GM21515 (cell line): ENCODE measurements around the gene FOXA2.

ENCODE experiments used
- ATAC-seq: cut with Tn5 transposase; IDR thresholded peaks from one replicate; pipeline ENCODE4 v1.9.1; 2021; ENCODE audit not compliant: unreplicated experiment

FOXA2 gene

GRCh38 chr20:22584922-22585785, 782 bp upstream of the FOXA2 start:
- ATAC-seq = no peak

- ATAC-seq = no peak
Observed at GRCh38 chr20:22583773-22584521, 425 bp downstream of the FOXA2 start.

DNA sequence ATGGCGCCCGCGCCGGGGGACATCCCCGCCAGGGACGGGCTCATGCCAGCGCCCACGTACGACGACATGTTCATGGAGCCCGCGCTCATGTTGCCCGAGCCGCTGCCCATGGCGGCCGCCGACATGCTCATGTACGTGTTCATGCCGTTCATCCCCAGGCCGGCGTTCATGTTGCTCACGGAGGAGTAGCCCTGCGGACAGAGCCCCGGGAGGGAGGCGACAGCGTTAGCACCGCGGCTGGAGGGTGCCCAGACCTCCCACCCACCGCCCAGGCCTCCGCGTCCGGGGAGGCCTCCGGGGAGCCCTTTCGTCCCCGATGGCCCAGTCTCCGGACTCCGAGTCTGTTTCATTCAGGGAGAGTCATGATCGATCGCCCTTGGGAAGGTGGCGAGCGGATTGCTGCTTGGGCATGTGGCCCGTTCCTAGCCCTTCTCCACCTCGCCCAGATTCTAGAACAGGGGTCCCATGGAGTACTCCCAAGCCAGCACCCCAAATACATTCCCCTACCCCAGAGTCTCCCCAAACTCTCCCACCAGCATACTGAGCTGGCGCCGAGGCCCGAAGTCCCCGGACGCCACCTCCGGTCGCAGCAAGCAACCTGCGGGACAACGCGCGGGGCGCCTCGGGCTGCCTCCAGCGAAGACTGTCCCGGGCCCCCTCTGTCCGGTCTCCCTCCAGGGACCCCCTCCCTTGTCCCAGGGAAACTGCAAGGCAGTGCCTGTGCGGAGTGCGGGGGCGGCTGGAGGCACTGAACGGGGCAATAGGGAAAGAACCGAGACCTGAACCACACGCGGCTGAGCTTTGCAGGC, 1.2 kb downstream of the FOXA2 start:
- ATAC-seq = no peak

DNA sequence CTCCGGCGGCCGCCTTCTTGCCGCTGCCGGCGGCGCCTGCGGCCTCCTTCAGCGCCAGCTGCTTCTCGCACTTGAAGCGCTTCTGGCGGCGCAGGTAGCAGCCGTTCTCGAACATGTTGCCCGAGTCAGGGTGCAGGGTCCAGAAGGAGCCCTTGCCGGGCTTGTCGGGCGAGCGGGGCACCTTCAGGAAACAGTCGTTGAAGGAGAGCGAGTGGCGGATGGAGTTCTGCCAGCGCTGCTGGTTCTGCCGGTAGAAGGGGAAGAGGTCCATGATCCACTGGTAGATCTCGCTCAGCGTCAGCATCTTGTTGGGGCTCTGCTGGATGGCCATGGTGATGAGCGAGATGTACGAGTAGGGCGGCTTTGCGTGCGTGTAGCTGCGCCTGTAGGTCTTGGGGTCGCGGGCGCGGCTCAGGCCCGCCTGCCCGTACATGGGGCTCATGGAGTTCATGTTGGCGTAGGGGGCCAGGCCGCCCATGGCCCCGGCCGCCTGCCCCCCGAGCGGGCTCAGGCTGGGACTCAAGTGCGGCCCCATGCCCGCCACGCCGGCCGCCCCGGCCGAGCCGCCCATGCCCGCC, 1.9 kb downstream of the FOXA2 start:
- no peak for ATAC-seq

DNA sequence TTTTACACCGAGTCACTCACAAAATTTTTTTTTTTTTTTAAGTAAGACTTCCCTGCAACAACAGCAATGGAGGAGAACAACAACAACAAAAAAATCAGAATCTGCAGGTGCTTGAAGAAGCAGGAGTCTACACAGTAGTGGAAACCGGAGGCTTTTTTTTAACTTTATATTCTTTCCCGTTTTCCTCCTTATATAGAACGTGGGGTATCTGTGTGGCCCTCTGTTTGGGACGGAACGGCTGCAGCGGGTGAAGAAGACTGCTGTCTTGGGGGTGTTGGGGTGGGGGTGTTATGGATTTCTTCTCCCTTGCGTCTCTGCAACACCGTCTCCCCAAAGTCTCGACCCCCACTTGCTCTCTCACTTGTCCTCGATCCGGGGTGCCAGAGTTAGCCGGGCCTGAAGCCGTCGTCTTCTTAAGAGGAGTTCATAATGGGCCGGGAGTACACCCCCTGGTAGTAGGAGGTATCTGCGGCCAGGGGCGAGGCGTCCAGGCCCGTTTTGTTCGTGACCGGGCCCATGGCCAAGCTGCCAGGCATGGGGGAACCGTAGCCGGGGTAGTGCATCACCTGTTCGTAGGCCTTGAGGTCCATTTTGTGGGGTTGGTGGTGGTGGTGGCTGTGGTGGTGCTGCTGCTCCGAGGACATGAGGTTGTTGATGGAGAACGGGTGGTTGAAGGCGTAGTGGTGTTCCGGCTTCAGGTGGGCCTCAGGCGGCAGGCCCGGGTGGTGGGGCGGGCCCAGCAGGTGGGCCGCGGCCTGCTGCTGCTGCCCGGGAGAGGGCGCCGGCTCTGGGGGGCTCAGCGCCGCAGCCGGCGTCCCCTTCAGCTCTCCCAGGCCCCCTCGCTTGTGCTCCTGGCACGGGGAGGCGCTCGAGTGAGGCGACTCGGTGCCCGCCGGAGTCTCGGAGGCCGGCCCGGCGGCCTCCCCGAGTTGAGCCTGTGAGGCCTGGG, 2.7 kb downstream of the FOXA2 start:
- ATAC-seq = no peak

DNA sequence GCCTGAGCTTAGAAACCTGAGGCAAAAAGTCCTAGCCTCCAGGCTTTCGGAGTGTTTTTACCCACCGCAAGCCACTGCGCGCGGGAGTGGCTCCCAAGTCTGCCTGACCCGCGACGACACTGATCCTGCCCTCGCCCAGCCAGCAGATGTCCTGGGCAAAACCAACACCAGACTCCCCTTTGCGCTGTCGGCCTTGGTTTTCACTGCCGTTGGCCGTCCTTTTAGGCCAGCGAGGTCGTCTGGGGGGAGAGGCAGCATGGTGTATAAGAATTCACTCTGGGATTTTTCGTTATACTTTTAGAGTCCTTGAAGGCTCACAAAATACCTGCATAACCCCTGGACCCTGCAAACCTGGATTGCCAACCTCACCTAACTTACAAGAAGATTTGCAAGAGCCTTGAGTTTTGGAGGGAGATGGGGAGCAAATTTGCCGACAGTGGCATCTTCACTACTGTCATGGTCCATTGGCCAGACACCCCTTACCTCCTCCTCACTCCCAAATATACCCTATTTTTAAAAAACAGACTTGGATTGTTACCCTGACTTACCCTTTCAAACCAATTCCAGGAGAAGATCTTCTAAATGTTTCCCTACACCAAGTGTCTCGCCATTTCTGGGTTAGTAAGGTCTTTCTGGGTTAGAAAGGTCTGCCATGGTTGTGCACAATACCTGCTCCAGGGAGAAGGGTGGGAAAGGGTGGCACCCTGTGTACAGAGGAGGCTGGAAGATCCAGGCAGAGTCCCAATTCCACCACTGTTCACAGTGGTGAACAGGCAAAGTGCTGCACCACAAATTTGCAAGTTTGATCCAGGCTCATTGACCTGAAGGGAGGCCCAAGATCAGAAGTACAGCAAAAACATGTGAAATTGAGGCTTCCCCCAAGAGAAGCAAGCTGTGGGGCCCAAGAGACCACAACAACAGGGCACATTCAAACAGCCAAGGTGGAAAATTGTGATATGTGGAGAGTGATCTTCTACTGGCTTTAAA, 4.4 kb downstream of the FOXA2 start:
- no peak for ATAC-seq

DNA sequence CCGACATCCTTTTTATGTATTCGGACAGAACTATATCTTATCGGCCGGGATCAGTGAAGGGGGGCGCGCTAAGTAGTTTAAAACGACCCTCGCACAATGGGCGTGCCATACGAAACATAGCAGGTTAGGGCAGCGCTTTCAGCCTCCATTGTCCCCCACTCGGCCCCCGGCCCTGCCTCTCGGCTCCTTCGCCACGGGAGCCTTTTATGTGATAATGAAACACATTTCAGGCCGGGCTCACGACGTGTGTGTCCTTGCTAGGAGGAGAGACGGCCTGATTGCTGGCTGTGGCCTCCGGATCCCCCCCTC, 5.3 kb downstream of the FOXA2 start:
- no peak for ATAC-seq

DNA sequence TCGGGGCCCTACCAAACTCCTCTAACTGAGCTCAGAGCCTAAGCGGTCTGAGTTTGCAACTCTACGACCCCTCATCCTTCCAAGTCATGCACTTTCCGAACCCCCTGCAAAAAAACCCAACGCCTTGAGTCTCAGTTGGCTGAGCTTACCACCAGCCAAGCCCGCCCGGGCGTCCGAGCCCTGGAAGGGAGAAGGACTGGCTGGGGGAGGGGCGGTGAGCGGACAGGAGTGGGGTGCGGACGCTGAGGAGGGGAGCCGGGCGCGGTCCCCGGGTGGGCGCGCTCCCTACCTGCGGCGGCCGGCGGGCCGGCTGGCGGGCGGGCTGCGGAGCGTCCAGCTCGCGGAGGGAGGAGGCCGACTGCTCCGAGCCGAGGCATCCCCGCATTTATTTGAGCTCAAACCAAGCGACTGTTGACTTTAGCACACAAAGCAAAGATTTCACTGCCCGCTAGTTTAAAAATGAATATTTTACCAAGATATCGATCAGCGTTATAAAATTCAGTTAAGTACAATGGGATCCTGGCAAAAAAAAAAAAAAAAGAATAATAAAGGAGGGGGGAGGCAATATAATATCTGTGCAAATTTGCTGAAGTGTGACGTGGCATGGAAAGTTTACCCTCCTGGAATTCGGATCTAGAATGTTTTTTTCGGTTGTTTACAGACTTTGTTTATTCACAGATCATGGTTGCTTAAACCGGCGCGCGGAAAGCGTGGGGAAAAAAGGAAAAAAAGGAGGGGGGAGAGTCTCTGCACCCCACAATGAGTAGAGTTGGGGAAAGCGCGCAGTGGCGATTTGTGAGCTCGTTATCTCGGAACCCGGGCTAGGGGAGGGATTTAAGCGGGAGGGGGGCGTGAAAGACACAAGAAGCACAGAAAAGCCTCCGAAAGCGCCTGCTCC, 5.9 kb downstream of the FOXA2 start:
- no peak for ATAC-seq

- no peak for ATAC-seq
Observed at GRCh38 chr20:22577515-22578220, 6.7 kb downstream of the FOXA2 start.

DNA sequence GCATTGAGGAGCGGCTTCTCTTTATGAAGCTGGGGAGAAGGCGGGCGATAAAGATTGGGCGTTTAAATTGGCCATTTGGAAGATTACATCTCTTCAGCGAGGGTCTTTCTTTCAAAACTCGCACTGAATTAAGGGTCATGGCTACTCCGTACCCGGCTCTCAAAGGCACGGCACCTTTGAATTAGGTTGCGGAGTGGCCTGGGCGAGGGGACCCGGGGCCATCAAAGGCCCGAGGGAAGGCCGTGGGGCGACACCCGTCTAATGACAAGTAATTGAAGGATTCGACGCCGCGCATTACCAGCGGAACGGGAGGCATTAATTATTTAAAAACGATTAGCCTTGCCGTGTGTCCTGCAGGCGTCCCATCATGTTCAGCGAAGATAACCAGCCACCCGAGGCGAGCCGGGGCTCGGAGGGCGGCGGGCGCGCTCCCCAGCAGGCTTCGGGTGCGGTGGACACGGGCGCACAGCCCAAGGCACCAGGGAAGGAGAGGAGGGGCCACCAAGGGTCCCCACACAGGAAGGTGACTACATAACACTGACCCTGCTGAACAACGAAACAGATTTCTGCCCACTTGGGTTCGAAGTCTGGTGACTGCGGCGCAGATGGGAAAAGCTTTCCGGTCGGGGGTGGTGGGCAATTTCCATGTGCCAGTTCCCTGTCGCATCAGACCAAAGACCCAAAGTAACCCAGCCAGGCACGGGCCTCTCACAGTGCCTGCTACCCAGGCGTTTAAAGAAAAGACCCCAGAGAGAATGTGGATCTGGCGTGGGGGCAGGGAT, 7.4 kb downstream of the FOXA2 start:
- ATAC-seq = no peak

DNA sequence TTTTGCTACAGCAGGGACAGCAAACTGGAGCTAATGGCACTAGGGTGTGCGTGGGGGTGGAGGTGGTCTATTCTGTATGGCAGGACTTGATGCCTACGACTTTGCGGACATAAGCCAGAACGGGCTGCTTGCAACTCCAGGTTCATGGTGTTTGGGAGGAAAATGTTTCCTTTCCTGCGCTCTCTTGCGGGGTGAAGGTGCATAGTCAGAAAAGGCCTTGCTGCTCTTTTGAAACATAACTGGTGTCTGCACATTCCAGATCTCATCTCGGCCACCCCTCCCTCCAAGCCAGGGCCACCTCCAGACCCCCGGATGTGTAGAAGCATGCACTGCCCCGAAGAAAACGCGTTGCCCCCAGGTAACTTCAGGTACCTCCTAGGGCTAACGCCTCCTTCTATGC, 8.1 kb downstream of the FOXA2 start:
- no peak for ATAC-seq

DNA sequence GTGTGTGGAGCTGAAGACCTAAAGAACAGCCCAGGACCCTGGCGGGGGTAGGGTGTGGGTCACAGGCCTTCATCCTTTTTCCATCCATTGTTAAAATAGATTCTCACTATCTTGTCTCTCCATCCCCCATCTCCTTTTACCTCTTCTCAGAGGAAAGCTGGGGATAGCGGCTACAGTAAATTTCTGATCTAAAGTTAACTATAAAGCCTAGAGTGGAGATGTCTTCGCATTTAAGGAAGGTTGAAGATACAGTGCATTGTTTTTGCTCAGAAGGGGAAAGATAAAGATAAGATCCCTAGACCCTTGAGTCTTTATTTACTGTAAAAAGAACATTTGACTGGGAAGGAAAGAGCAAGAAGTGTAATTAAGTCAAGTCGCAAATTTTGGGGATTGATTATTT, 8.6 kb downstream of the FOXA2 start:
- ATAC-seq = no peak

DNA sequence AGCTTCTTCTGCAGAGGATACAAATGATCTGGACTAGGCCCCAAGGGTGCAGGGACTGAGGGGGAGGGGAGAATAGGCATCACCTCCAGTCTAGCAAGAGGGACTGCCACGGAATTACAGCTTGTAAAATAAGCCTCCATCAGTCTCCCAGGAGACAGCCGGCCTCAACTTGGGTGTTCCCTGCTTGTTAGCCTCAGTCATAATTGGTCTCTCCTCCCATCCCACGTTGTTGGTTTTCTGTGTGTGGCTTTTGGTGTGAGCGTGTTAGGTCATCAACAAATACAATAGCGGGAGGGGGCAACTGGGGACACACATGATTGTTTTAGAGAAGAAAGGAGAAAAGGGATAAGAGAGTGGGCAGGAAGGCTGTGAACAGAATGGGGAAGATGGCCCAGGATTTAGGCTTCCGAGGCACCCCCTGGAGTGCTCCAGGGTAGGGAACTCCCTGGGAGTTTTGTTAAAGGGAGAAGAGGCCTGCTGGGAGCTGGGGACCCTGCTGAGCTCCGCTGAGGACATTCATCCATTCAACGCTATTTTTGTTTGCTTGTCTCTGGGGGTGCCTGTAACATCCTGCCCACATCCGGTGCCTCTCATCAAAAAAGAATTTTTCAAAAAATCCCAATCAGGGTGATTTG, 9.2 kb downstream of the FOXA2 start:
- ATAC-seq = no peak

- no peak for ATAC-seq
Observed at GRCh38 chr20:22574545-22575086, 9.8 kb downstream of the FOXA2 start.

DNA sequence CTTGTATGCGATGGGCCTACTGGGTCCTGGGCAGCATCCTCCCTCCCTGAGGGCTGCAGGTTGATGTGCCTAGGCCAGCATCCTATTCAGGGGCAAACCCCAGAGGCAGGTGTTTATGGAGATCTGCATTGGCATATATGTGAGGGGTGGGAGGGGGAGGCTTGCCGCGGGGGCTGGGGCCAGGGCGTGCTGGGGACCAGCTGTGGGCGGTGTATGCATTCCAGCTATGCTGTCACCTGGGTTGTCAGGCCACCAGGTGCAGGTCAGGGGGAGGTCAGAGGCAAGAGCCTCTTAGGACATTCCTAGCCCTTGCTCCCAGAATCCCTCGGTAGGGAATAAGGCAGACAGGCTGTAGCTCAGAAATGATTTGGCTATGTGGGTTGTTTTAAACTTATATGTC, 11.9 kb downstream of the FOXA2 start:
- ATAC-seq = no peak

DNA sequence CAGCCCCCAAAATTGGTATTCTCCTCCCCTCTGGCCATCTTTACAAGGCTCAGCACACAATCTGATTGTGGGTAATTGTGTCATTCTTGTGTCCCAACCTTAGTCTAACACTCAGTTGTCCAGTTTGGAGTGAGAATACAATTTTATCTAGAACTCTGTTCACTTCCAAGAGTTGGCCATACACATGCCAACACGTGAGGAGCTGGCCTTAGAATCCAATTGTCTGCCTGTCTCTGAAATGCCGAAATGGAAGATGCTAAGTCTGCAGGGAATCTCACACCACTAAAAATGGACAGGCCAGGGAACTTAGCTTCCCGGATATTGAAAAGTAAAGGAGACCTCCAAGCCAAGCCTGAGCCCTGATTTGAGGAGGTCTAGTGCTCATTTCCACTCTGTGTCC, 12.3 kb downstream of the FOXA2 start:
- ATAC-seq = no peak
